ENCODE data around the gene NIN.

- TF ChIP-seq ZFP30 (CRISPR knock-in tag; IDR thresholded peaks at IDR 0.05), result no peak
- no peak for TF ChIP-seq RARB (CRISPR knock-in tag; IDR thresholded peaks at IDR 0.05)
- no peak for TF ChIP-seq ARNTL (CRISPR knock-in tag; IDR thresholded peaks at IDR 0.05; ENCODE audit: borderline replicate concordance, low read depth)
- no peak for TF ChIP-seq ZC3H10 (CRISPR knock-in tag; IDR thresholded peaks at IDR 0.05)
- no peak for TF ChIP-seq ZFP3 (CRISPR knock-in tag; IDR thresholded peaks at IDR 0.05)
- no peak for TF ChIP-seq CSDC2 (CRISPR knock-in tag; IDR thresholded peaks at IDR 0.05)
- TF ChIP-seq PATZ1 (CRISPR knock-in tag; IDR thresholded peaks at IDR 0.05; ENCODE audit: borderline replicate concordance), result peak; percentile 40; the same call in 1 of the 2 replicates
- no peak for TF ChIP-seq TOX (CRISPR knock-in tag; IDR thresholded peaks at IDR 0.05; ENCODE audit: borderline replicate concordance)
- TF ChIP-seq GLIS3 (CRISPR knock-in tag; IDR thresholded peaks at IDR 0.05), result no peak
- no peak for TF ChIP-seq ZNF565 (CRISPR knock-in tag; conservative IDR thresholded peaks at IDR 0.05; ENCODE audit: low read depth)
- peak; percentile 67 for TF ChIP-seq CREB5 (CRISPR knock-in tag; IDR thresholded peaks at IDR 0.05; ENCODE audit: low read depth)
- no peak for TF ChIP-seq TSHZ2 (CRISPR knock-in tag; IDR thresholded peaks at IDR 0.05)
These were observed 110.8 kb downstream of the NIN start for GRCh38 chr14:50719911-50720759.

Measured in SK-N-SH treated with all-trans-retinoic acid at 6 μM for 48 hours (cell line).